IPS-20b (cell line): ENCODE measurements around the gene NDP.
A peak's percentile ranks its signal among the peaks of the same experiment; 100 is the strongest.

Source experiments
- H3K27ac ChIP-seq: one replicate; pipeline ENCODE4 v1.5.1; 2013; ENCODE audit warnings: low read length
- H3K27me3 ChIP-seq: 2 replicates; pipeline ENCODE4 v1.6.1; 2013; ENCODE audit warnings: mild to moderate bottlenecking, low read length, inconsistent platforms; ENCODE audit not compliant: insufficient read depth
- H3K36me3 ChIP-seq: 2 replicates; pipeline ENCODE4 v1.6.1; 2013; ENCODE audit warnings: low read depth, mild to moderate bottlenecking, inconsistent platforms, low read length, moderate library complexity; ENCODE audit not compliant: insufficient read depth
- H3K4me1 ChIP-seq: 2 replicates; pipeline ENCODE4 v1.6.1; 2013; ENCODE audit warnings: mild to moderate bottlenecking, control low read depth, inconsistent platforms, low read length, moderate library complexity; ENCODE audit not compliant: insufficient read depth
- H3K4me3 ChIP-seq: 2 replicates; pipeline ENCODE4 v1.5.1; 2013; ENCODE audit warnings: mild to moderate bottlenecking, low read length, inconsistent platforms
- H3K9ac ChIP-seq: 2 replicates; pipeline ENCODE4 v1.6.1; 2013; ENCODE audit warnings: low read depth, mild to moderate bottlenecking, inconsistent platforms, low read length, moderate library complexity
- H3K9me3 ChIP-seq: 2 replicates; pipeline ENCODE4 v1.6.1; 2013; ENCODE audit warnings: mild to moderate bottlenecking, low read depth, low read length, inconsistent platforms; ENCODE audit not compliant: insufficient read depth

The NDP gene, protein sequence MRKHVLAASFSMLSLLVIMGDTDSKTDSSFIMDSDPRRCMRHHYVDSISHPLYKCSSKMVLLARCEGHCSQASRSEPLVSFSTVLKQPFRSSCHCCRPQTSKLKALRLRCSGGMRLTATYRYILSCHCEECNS

DNA sequence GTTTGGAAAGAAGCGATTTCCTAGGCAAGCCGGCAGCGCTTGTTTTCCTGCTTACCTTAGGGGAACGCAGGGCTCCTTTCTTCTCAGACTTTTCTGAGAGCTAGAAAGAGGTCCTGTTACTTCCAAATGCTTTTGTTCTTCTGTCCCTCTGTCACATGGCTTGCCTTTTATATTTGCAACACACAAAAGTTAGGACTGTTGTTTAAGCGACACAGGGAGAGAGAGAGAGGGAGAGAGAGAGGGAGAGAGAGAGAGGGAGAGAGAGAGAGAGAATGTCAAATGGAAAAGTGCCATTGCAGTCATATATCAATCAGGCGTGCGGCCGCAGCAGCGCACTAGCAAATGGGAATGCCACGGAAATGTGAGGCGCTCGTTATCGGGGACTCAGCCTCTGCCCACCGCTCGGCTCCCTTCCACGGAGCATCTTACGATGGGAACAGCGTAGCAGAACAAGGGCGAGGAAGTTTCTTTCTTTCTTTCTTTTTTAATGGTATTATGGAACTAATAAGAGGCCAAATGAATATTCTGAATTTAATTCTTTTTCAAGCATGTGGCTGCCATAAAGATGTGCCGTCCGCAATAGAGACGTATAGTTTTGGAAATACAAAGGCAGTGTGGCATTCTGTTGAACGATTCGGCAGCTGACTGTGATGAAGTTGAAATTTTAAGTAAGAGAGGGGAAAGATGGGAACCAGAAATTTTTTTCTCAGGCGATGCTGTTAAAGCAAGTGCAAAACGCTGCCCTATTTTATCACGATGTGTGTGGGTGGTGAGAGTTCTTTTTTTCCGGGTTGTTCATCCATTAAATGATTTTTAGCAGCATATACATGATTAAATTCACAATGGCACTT, at the start of gene NDP:
TSS of gene NDP (minus strand) at position 142 of the 851 bp plus-strand sequence. CDS start 14,745 bp downstream, outside the sequence.
- H3K27ac ChIP-seq: no peak within 1 kb of the TSS

DNA sequence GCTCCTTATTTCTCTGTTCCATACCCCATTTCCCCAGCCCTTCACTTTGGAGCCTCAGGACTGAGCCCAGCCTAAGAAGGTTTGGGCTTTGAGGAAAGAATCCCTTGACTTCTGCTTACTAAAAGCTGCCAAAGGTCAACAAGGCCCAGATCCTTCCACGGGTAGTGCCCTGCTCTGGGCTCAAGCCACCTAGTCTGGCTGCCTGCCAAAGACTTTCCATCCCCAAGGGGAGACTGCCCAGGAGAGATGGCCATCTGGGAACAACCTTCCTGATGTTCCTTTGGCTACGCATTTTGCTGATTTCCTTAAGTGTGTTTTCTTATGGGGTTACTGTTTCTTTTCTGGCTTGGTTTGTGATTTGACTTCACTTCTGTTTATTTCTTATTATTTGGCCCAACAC, 49.8 kb upstream of the NDP start:
- Histone ChIP-seq H3K27me3 (no peaks in the 10 kb centered on the region), H3K36me3 (no peaks in the 10 kb centered on the region), H3K9me3 (no peaks in the 10 kb centered on the region), H3K4me3 (no peak overlapping the region), H3K9ac (no peak overlapping the region), H3K27ac (no peak overlapping the region), H3K4me1 (no peaks in the 10 kb centered on the region)

More for the DNA sequence above, at the start of gene NDP:
- peak within 1 kb of the TSS; percentile 51 for H3K9ac ChIP-seq
- no peaks in the 10 kb centered on the region for H3K9me3 ChIP-seq
- peak within 1 kb of the TSS; percentile 69 for H3K4me3 ChIP-seq
- peaks cover 11% of the 10 kb centered on the region; the same call in 1 of the 2 replicates for H3K4me1 ChIP-seq
- peaks cover 36% of the 10 kb centered on the region for H3K27me3 ChIP-seq
- H3K36me3 ChIP-seq: no peaks in the 10 kb centered on the region

DNA sequence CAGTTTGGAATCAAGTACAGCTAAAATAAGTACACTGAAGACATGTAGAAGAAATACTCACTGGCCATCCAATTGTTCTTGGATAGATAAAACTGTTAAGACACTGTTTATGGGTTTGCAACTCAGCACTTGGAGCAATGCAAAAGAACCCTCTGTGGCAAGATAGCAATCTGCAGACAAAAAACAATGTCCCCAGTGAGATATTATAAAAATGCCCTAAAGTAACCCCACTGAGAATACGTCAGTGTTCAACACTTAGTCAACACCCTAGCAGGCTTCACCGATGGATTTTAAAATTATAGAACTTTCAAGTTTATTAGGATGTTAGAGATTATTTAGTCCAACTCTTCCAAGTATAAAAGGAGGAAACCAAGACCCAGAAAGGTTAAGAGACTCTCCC, 47.5 kb upstream of the NDP start:
- Histone ChIP-seq H3K9me3 (no peaks in the 10 kb centered on the region), H3K9ac (no peak overlapping the region), H3K36me3 (no peaks in the 10 kb centered on the region), H3K4me1 (no peaks in the 10 kb centered on the region), H3K4me3 (no peak overlapping the region), H3K27ac (no peak overlapping the region), H3K27me3 (no peaks in the 10 kb centered on the region)

DNA sequence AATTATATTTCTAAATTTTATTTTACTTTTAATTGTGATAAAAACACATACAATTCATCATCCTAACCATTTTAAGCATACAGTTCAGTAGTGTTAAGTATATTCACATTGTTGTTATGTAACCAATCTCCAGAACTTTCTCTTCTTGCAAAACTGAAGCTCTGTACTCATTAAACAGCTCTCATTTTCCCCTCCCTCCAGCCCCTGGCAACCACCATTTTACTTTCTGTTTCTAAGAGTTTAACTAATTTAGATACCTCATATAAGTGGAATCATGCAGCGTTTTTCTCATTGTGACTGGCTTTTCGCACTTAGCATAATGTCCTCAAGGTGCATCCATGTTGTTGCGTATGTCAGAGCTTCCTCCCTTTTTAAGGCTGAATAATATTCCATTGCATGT, 46.7 kb upstream of the NDP start:
- Histone ChIP-seq H3K36me3 (no peaks in the 10 kb centered on the region), H3K27me3 (no peaks in the 10 kb centered on the region), H3K4me3 (no peak overlapping the region), H3K27ac (no peak overlapping the region), H3K4me1 (no peaks in the 10 kb centered on the region), H3K9me3 (no peaks in the 10 kb centered on the region), H3K9ac (no peak overlapping the region)

DNA sequence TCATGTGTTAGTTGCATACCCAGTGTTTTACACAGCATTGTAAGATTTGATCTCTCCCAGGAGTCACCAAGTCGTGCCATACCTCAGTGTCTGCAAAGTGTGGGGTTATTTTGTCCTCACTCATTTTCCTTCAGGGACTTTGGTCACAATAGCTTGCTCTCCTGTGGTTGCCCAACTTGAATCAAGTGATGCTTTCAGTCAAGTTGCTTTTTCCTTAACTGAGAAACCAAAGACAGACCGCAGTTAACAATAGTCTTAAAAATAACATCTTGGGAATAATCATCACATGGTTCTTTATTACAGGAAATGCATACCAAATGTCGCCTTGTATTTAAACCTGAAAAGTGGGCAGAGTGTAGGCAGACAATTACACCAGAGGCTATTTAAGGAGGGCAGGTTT, 44.5 kb upstream of the NDP start:
- no peak overlapping the region for H3K27ac ChIP-seq
- H3K27me3 ChIP-seq: no peaks in the 10 kb centered on the region
- H3K36me3 ChIP-seq: no peaks in the 10 kb centered on the region
- H3K9ac ChIP-seq: no peak overlapping the region
- H3K4me3 ChIP-seq: no peak overlapping the region
- H3K4me1 ChIP-seq: no peaks in the 10 kb centered on the region
- H3K9me3 ChIP-seq: no peaks in the 10 kb centered on the region

DNA sequence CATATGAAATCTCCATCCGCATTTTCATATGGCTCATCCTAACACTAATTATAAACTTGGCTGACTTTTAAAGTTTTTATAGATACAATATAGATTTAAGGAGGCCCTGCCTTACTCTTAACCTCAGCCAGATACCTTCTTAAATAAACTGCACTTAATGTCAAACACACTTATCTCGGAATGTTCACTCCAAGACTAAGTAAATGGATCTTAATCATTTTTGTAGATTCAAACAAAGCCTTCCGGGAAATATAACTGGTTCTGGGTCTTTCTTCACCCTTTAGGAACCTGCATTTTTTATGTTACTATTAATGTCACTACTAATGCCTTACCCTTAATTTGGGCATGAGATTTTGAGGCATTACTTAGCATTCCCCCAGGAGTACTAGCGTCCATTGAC, 43.7 kb upstream of the NDP start:
- H3K9ac ChIP-seq: no peak overlapping the region

DNA sequence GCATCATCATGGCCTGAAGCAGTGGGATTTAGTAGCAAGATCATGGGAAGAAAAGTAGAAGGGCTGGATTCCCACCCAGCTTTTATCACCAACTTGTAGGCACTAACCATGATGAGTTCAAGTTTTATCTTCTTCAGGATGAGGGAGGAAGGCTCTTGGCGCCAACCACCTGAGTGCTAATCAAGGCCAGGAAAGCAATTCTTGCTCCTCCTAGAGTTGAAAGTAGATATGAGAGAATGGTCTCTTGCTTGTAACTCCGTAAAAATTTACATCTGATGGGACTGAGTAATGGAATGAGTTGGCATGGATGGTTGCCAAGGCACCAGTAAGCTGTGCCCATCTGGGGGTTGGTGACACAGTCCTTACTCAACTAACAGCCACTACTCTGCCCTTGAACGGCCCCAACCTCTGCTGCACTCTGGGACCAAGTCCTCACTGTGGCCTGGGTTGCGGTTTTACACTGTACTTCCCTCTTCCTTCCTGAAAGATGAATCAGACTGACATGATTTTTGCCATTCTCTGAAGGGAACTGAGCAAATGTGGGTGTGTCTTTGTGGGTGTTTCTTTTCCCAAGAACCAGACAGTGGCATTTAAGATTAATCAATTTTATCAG, 39.4 kb upstream of the NDP start:
- H3K9me3 ChIP-seq: no peaks in the 10 kb centered on the region
- H3K36me3 ChIP-seq: no peaks in the 10 kb centered on the region
- no peaks in the 10 kb centered on the region for H3K4me1 ChIP-seq
- no peaks in the 10 kb centered on the region for H3K27me3 ChIP-seq
- no peak overlapping the region for H3K27ac ChIP-seq
- H3K9ac ChIP-seq: no peak overlapping the region
- H3K4me3 ChIP-seq: no peak overlapping the region

More for the DNA sequence above, 43.7 kb upstream of the NDP start:
- Histone ChIP-seq H3K36me3 (no peaks in the 10 kb centered on the region), H3K4me1 (no peaks in the 10 kb centered on the region), H3K27me3 (no peaks in the 10 kb centered on the region), H3K27ac (no peak overlapping the region), H3K9me3 (no peaks in the 10 kb centered on the region), H3K4me3 (no peak overlapping the region)

DNA sequence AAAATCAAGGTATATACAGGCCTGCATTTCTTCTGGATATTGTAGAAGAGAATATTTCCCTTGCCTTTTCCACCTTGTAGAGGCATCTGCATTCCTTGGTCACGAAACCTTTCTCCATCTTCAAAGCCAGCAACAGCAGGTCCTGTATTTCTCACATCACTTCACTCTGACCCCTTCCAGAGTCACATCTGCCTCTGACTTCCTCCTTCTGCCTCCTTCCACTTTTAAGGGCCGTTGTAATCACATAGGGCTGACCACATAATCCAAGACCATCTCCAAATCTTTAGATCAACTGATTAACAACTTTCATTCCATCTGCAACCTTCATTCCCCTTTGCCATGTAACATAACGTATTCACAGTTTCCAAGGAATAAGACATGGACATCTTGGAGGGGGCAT, 38.3 kb upstream of the NDP start:
- H3K4me3 ChIP-seq: no peak overlapping the region
- no peak overlapping the region for H3K9ac ChIP-seq
- H3K27ac ChIP-seq: no peak overlapping the region
- H3K4me1 ChIP-seq: no peaks in the 10 kb centered on the region
- H3K36me3 ChIP-seq: no peaks in the 10 kb centered on the region
- no peaks in the 10 kb centered on the region for H3K9me3 ChIP-seq
- H3K27me3 ChIP-seq: no peaks in the 10 kb centered on the region

DNA sequence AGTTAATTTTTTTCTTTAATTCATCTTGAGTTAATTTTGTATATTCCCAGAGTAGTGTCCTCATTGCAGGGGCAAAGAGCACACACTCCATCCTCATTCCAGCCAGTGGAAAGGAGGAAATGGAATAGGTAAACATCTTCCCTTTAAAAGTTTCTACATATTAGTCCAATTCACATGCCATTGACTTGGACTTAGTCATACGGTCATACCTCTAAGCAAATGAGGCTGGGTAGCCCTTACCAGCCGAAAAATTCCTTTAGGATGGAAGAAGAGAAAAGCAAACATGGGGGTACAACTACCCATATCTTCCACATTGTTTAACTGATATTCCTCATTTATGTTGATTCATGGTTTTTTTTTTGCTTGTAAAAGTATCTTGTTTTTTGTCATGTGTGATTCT, 37.4 kb upstream of the NDP start:
- no peak overlapping the region for H3K4me3 ChIP-seq
- H3K4me1 ChIP-seq: no peaks in the 10 kb centered on the region
- no peak overlapping the region for H3K27ac ChIP-seq
- H3K9me3 ChIP-seq: no peaks in the 10 kb centered on the region
- H3K9ac ChIP-seq: no peak overlapping the region
- no peaks in the 10 kb centered on the region for H3K27me3 ChIP-seq
- H3K36me3 ChIP-seq: no peaks in the 10 kb centered on the region

DNA sequence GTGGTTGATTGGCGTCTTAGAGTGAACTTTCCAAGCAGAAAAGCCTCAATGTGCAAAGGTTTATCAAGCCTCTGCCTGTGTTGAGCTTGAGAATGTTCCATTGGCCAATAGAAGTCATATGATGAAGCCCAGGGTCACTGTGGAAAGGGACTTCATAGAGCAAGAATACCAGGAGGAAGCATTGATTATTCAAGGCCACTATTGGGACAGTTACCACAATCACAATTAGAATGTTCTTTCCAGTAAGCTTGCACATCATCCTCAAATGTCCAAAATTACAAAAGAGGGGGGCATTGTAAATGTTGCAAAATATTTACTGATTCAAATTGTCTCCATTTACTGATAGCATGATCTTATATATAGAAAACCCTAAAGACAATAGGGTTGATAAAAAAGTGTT, 32.9 kb upstream of the NDP start:
- Histone ChIP-seq H3K9ac (no peak overlapping the region), H3K27ac (no peak overlapping the region), H3K4me3 (no peak overlapping the region), H3K36me3 (no peaks in the 10 kb centered on the region), H3K9me3 (no peaks in the 10 kb centered on the region), H3K4me1 (no peaks in the 10 kb centered on the region), H3K27me3 (no peaks in the 10 kb centered on the region)

DNA sequence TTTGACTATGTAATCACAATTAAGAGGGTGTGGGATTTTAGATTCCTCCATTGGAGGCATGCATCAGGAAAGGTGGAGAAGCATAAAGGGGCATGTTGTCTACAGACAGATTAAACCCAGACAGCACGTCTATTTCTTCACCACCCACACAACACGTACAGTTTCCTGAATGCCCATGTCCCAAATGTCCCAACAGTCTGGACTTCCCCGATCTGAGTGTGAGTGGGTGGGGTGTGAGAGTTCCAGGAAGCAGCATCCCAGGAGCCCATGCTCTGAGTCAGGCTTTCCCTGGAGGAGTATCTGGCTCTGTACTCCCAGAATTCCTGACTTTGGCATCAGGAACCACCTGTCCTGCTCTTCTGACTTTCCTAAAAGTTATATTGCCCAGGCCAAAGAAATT, 30.8 kb upstream of the NDP start:
- Histone ChIP-seq H3K36me3 (no peaks in the 10 kb centered on the region), H3K4me3 (no peak overlapping the region), H3K4me1 (no peaks in the 10 kb centered on the region), H3K27me3 (no peaks in the 10 kb centered on the region), H3K9me3 (no peaks in the 10 kb centered on the region), H3K27ac (no peak overlapping the region), H3K9ac (no peak overlapping the region)

DNA sequence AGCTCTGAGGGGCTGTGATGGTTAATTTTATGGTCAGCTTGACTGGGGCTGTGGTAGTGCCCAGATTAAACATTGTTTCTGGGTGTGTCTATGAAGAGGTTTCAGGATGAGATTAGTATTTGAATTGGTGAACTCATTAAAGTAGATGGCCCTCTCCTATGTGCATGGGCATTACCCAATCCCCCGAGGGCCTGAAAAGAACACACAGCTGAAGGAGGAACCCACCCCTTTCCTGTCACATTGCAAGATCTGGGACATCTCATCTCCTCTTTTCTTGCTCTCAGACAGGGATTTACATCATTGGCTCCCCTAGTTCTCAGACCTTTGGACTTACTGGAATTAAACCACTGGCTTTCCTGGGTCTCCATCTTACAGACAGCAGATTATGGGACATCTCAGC, 29.4 kb upstream of the NDP start:
- Histone ChIP-seq H3K9ac (no peak overlapping the region), H3K27me3 (no peaks in the 10 kb centered on the region), H3K27ac (no peak overlapping the region)

More for the DNA sequence above, 29.4 kb upstream of the NDP start:
- no peaks in the 10 kb centered on the region for H3K4me1 ChIP-seq
- H3K9me3 ChIP-seq: no peaks in the 10 kb centered on the region
- no peak overlapping the region for H3K4me3 ChIP-seq
- H3K36me3 ChIP-seq: no peaks in the 10 kb centered on the region
